Measurements from ENCODE around the gene ACIN1.
A peak's percentile ranks its signal among the peaks of the same experiment; 100 is the strongest.

ACIN1 gene

DNA sequence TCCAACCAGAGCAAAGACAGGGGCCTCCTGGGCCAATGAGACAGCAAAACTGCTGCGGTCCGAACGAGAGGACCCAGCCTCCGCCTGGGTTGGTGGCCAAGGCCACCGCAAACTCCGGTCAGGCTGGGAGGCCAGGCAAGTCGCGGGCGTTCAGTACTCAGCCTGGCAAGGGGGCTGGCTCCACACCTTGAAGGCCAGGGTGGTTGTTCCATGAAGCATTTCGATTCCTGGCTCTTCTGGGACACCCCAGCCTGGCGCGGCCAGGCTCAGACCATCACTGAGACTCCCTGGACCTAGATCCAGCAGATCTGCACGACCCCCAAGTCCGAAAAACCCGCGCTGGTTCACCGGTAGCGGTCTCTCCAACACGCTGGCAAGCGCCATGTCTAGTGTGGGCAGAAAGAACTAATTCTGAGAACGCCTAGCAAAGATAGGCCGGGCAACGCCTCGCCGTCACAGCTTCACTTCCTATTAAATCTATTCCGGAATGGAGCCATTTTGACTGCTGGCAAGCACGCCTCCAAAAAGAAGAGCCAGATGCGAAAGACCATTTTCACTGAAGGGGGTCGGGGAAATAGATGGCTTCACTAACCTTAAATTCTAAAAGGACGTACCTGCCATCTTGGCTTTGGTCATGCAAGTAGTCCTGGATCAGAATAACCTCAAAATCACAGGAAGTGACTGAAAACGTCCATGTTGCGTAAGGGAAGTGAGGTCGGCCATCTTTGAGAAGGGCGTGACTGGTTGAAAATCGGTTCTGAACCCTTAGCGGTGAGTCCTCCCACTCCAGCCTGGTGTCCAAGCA lies 60.2 kb downstream of the ACIN1 start, which contains the start of gene PSMB5:
Gene PSMB5, minus strand, starts transcription at position 403 of the 805 bp plus-strand sequence. Its CDS starts 19 bp downstream, at position 384.
- peak within 1 kb of the TSS; percentile 92 for H3K4me3 ChIP-seq (ENCODE audit: low read depth, low read length)
- TF ChIP-seq, protein P1, sequence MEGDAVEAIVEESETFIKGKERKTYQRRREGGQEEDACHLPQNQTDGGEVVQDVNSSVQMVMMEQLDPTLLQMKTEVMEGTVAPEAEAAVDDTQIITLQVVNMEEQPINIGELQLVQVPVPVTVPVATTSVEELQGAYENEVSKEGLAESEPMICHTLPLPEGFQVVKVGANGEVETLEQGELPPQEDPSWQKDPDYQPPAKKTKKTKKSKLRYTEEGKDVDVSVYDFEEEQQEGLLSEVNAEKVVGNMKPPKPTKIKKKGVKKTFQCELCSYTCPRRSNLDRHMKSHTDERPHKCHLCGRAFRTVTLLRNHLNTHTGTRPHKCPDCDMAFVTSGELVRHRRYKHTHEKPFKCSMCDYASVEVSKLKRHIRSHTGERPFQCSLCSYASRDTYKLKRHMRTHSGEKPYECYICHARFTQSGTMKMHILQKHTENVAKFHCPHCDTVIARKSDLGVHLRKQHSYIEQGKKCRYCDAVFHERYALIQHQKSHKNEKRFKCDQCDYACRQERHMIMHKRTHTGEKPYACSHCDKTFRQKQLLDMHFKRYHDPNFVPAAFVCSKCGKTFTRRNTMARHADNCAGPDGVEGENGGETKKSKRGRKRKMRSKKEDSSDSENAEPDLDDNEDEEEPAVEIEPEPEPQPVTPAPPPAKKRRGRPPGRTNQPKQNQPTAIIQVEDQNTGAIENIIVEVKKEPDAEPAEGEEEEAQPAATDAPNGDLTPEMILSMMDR (IDR thresholded peaks at IDR 0.05; ENCODE audit: insufficient read depth, low read length, missing control alignments), result peak; percentile 3
- DNase-seq (ENCODE audit: low read depth, low spot score), result peak; percentile 73
- CTCF ChIA-PET, result interaction anchor here (0.6 to 2.4 kb wide), 9 partner anchors 10 to 75 kb away, joined by 3 to 16 read pairs (median 4); no protein-coding TSS in a partner anchor
- POLR2A ChIA-PET, result interaction anchor here (0.6 to 1.0 kb wide), 3 partner anchors 10 to 74 kb away, joined by 3 read pairs; no protein-coding TSS in a partner anchor

DNA sequence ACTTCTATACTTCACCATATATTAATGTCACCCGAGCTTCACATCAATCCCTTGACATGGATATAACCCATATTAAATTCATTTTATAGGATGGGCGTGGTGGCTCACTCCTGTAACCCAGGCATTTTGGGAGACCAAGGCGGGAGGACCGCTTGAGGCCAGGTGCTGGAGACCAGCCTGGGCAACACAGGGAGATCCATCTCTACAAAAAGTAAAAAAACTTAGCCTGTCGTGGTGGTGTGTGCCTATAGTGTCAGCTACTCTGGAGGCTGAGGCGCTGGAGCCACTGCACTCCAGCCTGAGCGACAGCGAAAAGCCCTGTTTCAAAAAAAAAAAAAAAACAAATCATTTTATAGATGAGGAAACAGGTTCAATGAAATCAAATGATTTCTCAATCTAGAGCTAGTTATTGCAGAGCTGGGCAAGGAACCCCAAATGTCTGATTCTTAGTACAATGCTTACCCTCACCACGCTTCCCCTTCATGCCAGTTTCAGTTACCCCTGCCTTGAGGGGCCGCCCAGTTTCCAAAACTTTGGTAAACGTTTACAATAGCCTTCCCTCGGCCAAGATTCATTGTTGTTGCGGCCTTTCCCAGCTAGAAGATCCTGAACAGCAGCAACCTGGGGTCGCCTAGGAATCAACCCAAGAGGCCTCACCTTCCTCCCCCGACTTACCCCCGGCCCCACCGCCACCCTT lies 61.0 kb downstream of the ACIN1 start:
- peak overlapping the region; percentile 92 for H3K4me3 ChIP-seq (ENCODE audit: low read depth, low read length)
- DNase-seq (ENCODE audit: low read depth, low spot score), result no peak
- CTCF ChIA-PET, result interaction anchor here (0.7 to 2.4 kb wide), 11 partner anchors 10 to 76 kb away, joined by 3 to 16 read pairs (median 4); no protein-coding TSS in a partner anchor
- TF ChIP-seq, protein P1 (IDR thresholded peaks at IDR 0.05; ENCODE audit: insufficient read depth, low read length, missing control alignments), result no peak
- POLR2A ChIA-PET, result interaction anchor here (0.6 to 1.0 kb wide), 3 partner anchors 9 to 74 kb away, joined by 3 read pairs; no protein-coding TSS in a partner anchor

DNA sequence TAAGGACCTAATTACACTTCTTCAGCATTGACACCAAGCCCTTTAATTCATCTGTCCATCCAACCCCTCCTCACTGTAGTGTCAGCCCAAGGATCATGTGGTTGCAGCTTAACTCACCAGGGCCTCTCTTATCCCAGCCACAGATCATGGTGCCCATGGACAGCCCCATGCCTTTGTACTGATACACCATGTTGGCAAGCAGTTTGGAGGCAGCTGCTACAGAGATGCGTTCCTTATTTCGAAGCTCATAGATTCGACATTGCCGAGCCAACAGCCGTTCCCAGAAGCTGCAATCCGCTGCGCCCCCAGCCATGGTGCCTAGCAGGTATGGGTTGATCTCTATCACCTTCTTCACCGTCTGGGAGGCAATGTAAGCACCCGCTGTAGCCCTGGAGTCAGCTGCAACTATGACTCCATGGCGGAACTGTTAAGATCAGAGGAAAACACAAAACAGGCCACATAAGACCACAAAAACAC lies 61.6 kb downstream of the ACIN1 start:
- TF ChIP-seq, protein P1 (IDR thresholded peaks at IDR 0.05; ENCODE audit: insufficient read depth, low read length, missing control alignments), result no peak
- no peak for DNase-seq (ENCODE audit: low read depth, low spot score)
- H3K4me3 ChIP-seq (ENCODE audit: low read depth, low read length), result no peak overlapping the region
- POLR2A ChIA-PET, result no interaction called here
- CTCF ChIA-PET, result interaction anchor here (0.6 to 2.4 kb wide), 11 partner anchors 9 to 76 kb away, joined by 3 to 16 read pairs (median 4); no protein-coding TSS in a partner anchor

DNA sequence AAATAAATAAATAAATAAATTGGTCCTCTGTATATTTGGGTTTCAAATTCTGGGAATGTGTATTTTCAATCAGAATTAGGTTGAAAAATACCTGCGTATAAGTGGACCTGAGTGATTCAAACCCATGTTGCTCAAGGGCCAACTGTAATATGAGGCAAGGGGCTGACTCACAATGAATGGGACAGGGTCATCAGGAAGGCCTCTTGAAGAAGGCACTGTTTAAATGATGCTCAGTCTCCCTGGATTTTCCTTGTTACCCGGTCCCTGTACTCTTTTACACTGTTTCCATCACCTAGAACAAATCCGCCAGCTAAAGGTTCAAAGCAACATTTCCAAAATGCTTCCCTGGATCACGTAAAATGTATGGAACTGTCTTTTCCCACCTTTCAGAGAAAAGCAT lies 64.0 kb downstream of the ACIN1 start:
- ChIA-PET CTCF (interaction anchor here (0.6 to 1.8 kb wide), 5 partner anchors 10 to 46 kb away, joined by 3 to 8 read pairs (median 4); no protein-coding TSS in a partner anchor), POLR2A (no interaction called here)
- no peak overlapping the region for H3K4me3 ChIP-seq (ENCODE audit: low read depth, low read length)
- TF ChIP-seq, protein P1 (IDR thresholded peaks at IDR 0.05; ENCODE audit: insufficient read depth, low read length, missing control alignments), result no peak
- no peak for DNase-seq (ENCODE audit: low read depth, low spot score)

DNA sequence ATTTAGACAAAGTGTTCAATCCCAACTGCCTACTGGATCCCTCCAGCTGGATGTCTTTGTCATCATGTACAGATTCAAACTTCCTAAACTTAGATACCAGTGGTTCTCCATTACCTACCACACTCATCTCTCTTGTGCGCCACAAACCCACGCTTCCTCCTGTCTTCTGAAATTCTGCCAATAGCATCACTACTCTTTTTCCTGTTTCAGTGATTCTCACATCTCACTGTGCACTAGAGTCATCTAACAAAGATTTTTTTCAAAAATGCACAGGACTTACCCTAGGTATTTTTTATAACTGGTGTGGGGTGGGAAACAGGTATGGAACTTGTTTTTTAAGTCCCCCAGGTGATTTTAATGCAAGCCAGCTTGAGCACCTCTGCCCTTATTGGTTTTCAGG lies 66.1 kb downstream of the ACIN1 start:
- ChIA-PET CTCF (interaction anchor here (0.7 to 2.0 kb wide), 9 partner anchors 13 to 80 kb away, joined by 3 to 9 read pairs (median 4); partner anchors contain the start of gene PSMB11), POLR2A (no interaction called here)
- no peak for DNase-seq (ENCODE audit: low read depth, low spot score)
- no peak overlapping the region for H3K4me3 ChIP-seq (ENCODE audit: low read depth, low read length)
- TF ChIP-seq, protein P1 (IDR thresholded peaks at IDR 0.05; ENCODE audit: insufficient read depth, low read length, missing control alignments), result no peak
